OCI-M1 (cell line): ENCODE measurements around the gene C11orf24.

Experiments
- DNase-seq: peaks from one replicate; lab custom pipeline; 2025; lab: John Stamatoyannopoulos, UW

C11orf24 gene

GRCh38 chr11:68270196-68271022 is 1.4 kb downstream of the C11orf24 start:
- no peak for DNase-seq

- no peak for DNase-seq
Observed at GRCh38 chr11:68269414-68270081, 2.2 kb downstream of the C11orf24 start.

- no peak for DNase-seq
Observed at GRCh38 chr11:68267881-68268240, 3.9 kb downstream of the C11orf24 start.

- DNase-seq = no peak
Observed at GRCh38 chr11:68266936-68267880, 4.6 kb downstream of the C11orf24 start.

GRCh38 chr11:68266121-68266891 is 5.5 kb downstream of the C11orf24 start:
- no peak for DNase-seq

- DNase-seq = no peak
Observed at GRCh38 chr11:68264741-68265540, 6.8 kb downstream of the C11orf24 start.

GRCh38 chr11:68264244-68264643 is 7.5 kb downstream of the C11orf24 start:
- DNase-seq = no peak

GRCh38 chr11:68263444-68264035 is 8.2 kb downstream of the C11orf24 start:
- DNase-seq = no peak

GRCh38 chr11:68262544-68262827 is 9.3 kb downstream of the C11orf24 start:
- DNase-seq = no peak

- DNase-seq = no peak
Observed at GRCh38 chr11:68261749-68262543, 9.8 kb downstream of the C11orf24 start.

GRCh38 chr11:68261006-68261405 is 10.8 kb downstream of the C11orf24 start:
- DNase-seq = no peak

- DNase-seq = no peak
Observed at GRCh38 chr11:68260484-68260883, 11.3 kb downstream of the C11orf24 start.

GRCh38 chr11:68259122-68259959 is 12.4 kb downstream of the C11orf24 start:
- no peak for DNase-seq

GRCh38 chr11:68258363-68258765 is 13.4 kb downstream of the C11orf24 start:
- no peak for DNase-seq

- peak; percentile 100 for DNase-seq
Observed at GRCh38 chr11:68257477-68258362, 14.1 kb downstream of the C11orf24 start.

GRCh38 chr11:68256331-68256741 is 15.4 kb downstream of the C11orf24 start:
- no peak for DNase-seq

- no peak for DNase-seq
Observed at GRCh38 chr11:68255526-68255925, 16.2 kb downstream of the C11orf24 start.

- DNase-seq = no peak
Observed at GRCh38 chr11:68254421-68254820, 17.4 kb downstream of the C11orf24 start.
